Ovary (tissue), 9 donors: ENCODE results near the gene UBE2H. TPM values are rescaled to one million over a fixed set of nuclear protein-coding genes. Genes with fewer than 3 reads are reported as not detected.

Experiments
- DNase-seq, 5 donors: peaks; one replicate each; pipeline ENCODE4 v3.0.0-alpha.2; 2019 to 2020
- H3K27ac ChIP-seq, 2 donors: fragments of 200-600 bp; one replicate each; pipeline versions ENCODE4 v1.5.1 to v1.8.0; 2019 to 2022
- H3K27me3 ChIP-seq: fragments of 200-600 bp; one replicate; pipeline ENCODE4 v1.8.0; 2022
- H3K36me3 ChIP-seq: fragments of 200-600 bp; sonication (generic); one replicate; pipeline ENCODE4 v1.5.1; 2019
- H3K4me1 ChIP-seq: one replicate; pipeline ENCODE4 v1.8.1; 2013; ENCODE audit warnings: mild to moderate bottlenecking, moderate library complexity; ENCODE audit not compliant: insufficient read depth
- H3K4me3 ChIP-seq: fragments of 200-600 bp; sonication (generic); one replicate; pipeline ENCODE4 v1.5.1; 2017
- H3K9me3 ChIP-seq, 2 donors: fragments of 200-600 bp in 1 of 2; sonication (generic) in 1 of 2; one replicate each; pipeline versions ENCODE4 v1.5.1 to v1.8.1; 2013 to 2019; ENCODE audit warnings: mild to moderate bottlenecking in 1 of 2, moderate library complexity in 1 of 2
- CTCF ChIP-seq, 3 donors: fragments of 450-650 bp in 2 of 3; fragments of 200-600 bp in 1 of 3; IDR thresholded peaks; one replicate each; pipeline versions ENCODE4 v1.5.1 to v1.8.0; 2016 to 2022; ENCODE audit warnings: antibody characterized with exemption in 3 of 3, mild to moderate bottlenecking in 1 of 3
- EP300 ChIP-seq: sonication (generic); formaldehyde crosslinking; IDR thresholded peaks from one replicate; pipeline ENCODE4 v1.6.1; 2017; ENCODE audit warnings: antibody characterized with exemption
- POLR2A ChIP-seq: fragments of 450-650 bp; IDR thresholded peaks from one replicate; pipeline ENCODE4 v1.6.1; 2017; ENCODE audit warnings: antibody characterized with exemption, mild to moderate bottlenecking, moderate library complexity
- whole genome bisulfite sequencing, 3 donors: extraction: QIAGEN DNeasy Blood & Tissue Kit in 1 of 3; methylation state at CpG; one replicate each; pipeline versions ENCODE4 v1.1.5 to v1.1.7; 2013 to 2017; 5-methylcytosine and 5-hydroxymethylcytosine counted together
- intact Hi-C, 4 donors: fragments of 100-400 bp; cut with DNase I; formaldehyde crosslinking; loops; one replicate each; pipeline versions ENCODE4 v1.11.0 to v1.15.1; 2022 to 2023
- polyA plus RNA-seq, 2 donors: library from polyadenylated mRNA; stranded (reverse); fragments of 200-250 nt in 1 of 2; fragments of 350-450 nt in 1 of 2; fragmentation: Illumina TruSeq in 1 of 2; extraction: RNeasy Lipid Tissue Mini Kit (QIAGEN cat#74804) in 1 of 2; gene quantifications; one replicate each; pipeline ENCODE4 v1.2.3, GENCODE V29; 2013 to 2014
- total RNA-seq, 7 donors: library from RNA; depleted of rRNA in 2 of 7; stranded (reverse); fragments of >200 nt in 2 of 7; fragmentation: NEBNext Ultra II Directional in 3 of 7; extraction: Animal tissue kit (Norgen Biotek cat#: 25700) in 3 of 7; gene quantifications; one replicate each; pipeline versions ENCODE4 v1.1.0 to v1.2.4, GENCODE V29; 2016 to 2023
- donor health status: DM: no; HTN: no; CAD: no; lungs with moderate emphysema.
- donor health status: DM: no; HTN: no; CAD: no.
- donor health status: Bipolar disorder and iron deficiency.
- donor health status: DM: yes; HTN: yes; CAD: no.
- donor health status: DM: no; HTN: no; CAD: no.
- donor health status: DM: yes; HTN: yes; CAD: no.

The UBE2H gene
- total and polyA plus RNA-seq, 9 donors = 38.1 to 149 (median 64.7) TPM

- Histone ChIP-seq H3K9me3 (no peaks in the 10 kb centered on the region), H3K4me3 (no peak overlapping the region), H3K36me3 (no peaks in the 10 kb centered on the region), H3K4me1 (peaks cover 13% of the 10 kb centered on the region), H3K27ac (no peak overlapping the region), H3K27me3 (no peaks in the 10 kb centered on the region)
- intact Hi-C loops = no loop called here
- no peak for TF ChIP-seq EP300
- no peak for TF ChIP-seq POLR2A
- no peak for TF ChIP-seq CTCF (IDR thresholded peaks at IDR 0.05)
- no peak for DNase-seq
- 79 to 86% (median 85%) methylated on average over 4 of the region's 4 CpGs for WGBS, 3 donors
Observed at GRCh38 chr7:129874722-129875121, 78.0 kb downstream of the UBE2H start.

- H3K4me1 ChIP-seq = peaks cover 13% of the 10 kb centered on the region
- no peak overlapping the region for H3K4me3 ChIP-seq
- no peaks in the 10 kb centered on the region for H3K9me3 ChIP-seq
- no peaks in the 10 kb centered on the region for H3K36me3 ChIP-seq
- DNase-seq = no peak
- H3K27ac ChIP-seq = no peak overlapping the region
- TF ChIP-seq EP300 (no peak), CTCF (IDR thresholded peaks at IDR 0.05) (no peak), POLR2A (no peak)
- intact Hi-C loops = no loop called here
- no peaks in the 10 kb centered on the region for H3K27me3 ChIP-seq
- WGBS, 3 donors = 89 to 98% (median 97%) methylated on average over 5 of the region's 5 CpGs
Observed at GRCh38 chr7:129872054-129872453, 80.7 kb downstream of the UBE2H start.

GRCh38 chr7:129870668-129871067, 82.1 kb downstream of the UBE2H start:
- TF ChIP-seq CTCF (IDR thresholded peaks at IDR 0.05) (no peak), EP300 (no peak), POLR2A (no peak)
- no peaks in the 10 kb centered on the region for H3K27me3 ChIP-seq
- H3K27ac ChIP-seq = no peak overlapping the region
- peaks cover 11% of the 10 kb centered on the region for H3K4me1 ChIP-seq
- H3K36me3 ChIP-seq = no peaks in the 10 kb centered on the region
- intact Hi-C loops = no loop called here
- 77 to 88% (median 84%) methylated on average over 4 of the region's 4 CpGs for WGBS, 3 donors
- no peak for DNase-seq
- no peak overlapping the region for H3K4me3 ChIP-seq
- no peaks in the 10 kb centered on the region for H3K9me3 ChIP-seq

- intact Hi-C loops = no loop called here
- H3K4me3 ChIP-seq = no peak overlapping the region
- no peaks in the 10 kb centered on the region for H3K9me3 ChIP-seq
- peaks cover 21% of the 10 kb centered on the region for H3K4me1 ChIP-seq
- H3K27me3 ChIP-seq = no peaks in the 10 kb centered on the region
- H3K27ac ChIP-seq = no peak overlapping the region
- WGBS, 3 donors = 46 to 64% (median 51%) methylated on average over 3 of the region's 3 CpGs
- no peak for DNase-seq
- H3K36me3 ChIP-seq = no peaks in the 10 kb centered on the region
- TF ChIP-seq POLR2A = no peak
Observed at GRCh38 chr7:129866251-129866650, 86.5 kb downstream of the UBE2H start.

- Histone ChIP-seq H3K9me3 (no peaks in the 10 kb centered on the region), H3K4me1 (peaks cover 21% of the 10 kb centered on the region), H3K27ac (no peak overlapping the region), H3K27me3 (no peaks in the 10 kb centered on the region), H3K36me3 (no peaks in the 10 kb centered on the region), H3K4me3 (no peak overlapping the region)
- TF ChIP-seq POLR2A (no peak), CTCF (IDR thresholded peaks at IDR 0.05) (no peak), EP300 (no peak)
- intact Hi-C loops = no loop called here
- 68 to 87% (median 82%) methylated on average over 1 of the region's 1 CpG for WGBS, 3 donors
- DNase-seq = no peak
Observed at GRCh38 chr7:129865925-129866201, 86.9 kb downstream of the UBE2H start.
